A673 (cell line): ENCODE data around the gene FLRT2. TPM values are rescaled to one million over a fixed set of nuclear protein-coding genes. Genes with fewer than 3 reads are reported as not detected.

ENCODE experiments used
- BruUV-seq: library from RNA; stranded (reverse); fragments of 400-500 nt; replicated peaks from 2 replicates; lab custom pipeline; 2021; lab: Mats Ljungman, UMichigan
- CTCF ChIA-PET: fragments of 300-600 bp; sonication (Branson Sonifier 250); formaldehyde crosslinking; loops from one replicate; lab custom pipeline; 2022; ENCODE audit warnings: antibody characterized with exemption; lab: Charles Lee
- POLR2A ChIA-PET: fragments of 300-600 bp; sonication (Branson Sonifier 250); formaldehyde crosslinking; loops from one replicate; lab custom pipeline; 2022; ENCODE audit warnings: antibody characterized with exemption; ENCODE audit not compliant: low non-redundant PET; lab: Charles Lee
- DNase-seq: peaks from one replicate; pipeline ENCODE4 v3.0.0-alpha.2; 2015; ENCODE audit warnings: low spot score
- H3K27ac ChIP-seq: fragments of 200-600 bp; sonication (generic); 2 replicates; pipeline ENCODE4 v1.5.1; 2016; ENCODE audit warnings: mixed run types, low read depth, mild to moderate bottlenecking, mixed read lengths, antibody characterized with exemption, low read length; ENCODE audit not compliant: poor library complexity, severe bottlenecking
- H3K27me3 ChIP-seq: fragments of 200-600 bp; sonication (generic); replicated peaks from 2 replicates; pipeline ENCODE4 v1.6.1; 2017; ENCODE audit warnings: mixed run types, low read depth, mild to moderate bottlenecking, mixed read lengths, antibody characterized with exemption, low read length; ENCODE audit not compliant: insufficient read depth, poor library complexity
- H3K36me3 ChIP-seq: fragments of 200-600 bp; sonication (generic); 2 replicates; pipeline ENCODE4 v1.6.1; 2016; ENCODE audit warnings: mixed run types, mild to moderate bottlenecking, mixed read lengths, antibody characterized with exemption, low read length; ENCODE audit not compliant: insufficient read depth, poor library complexity, severe bottlenecking
- H3K4me1 ChIP-seq: fragments of 200-600 bp; sonication (generic); 2 replicates; pipeline ENCODE4 v1.6.1; 2017; ENCODE audit warnings: mixed run types, mild to moderate bottlenecking, mixed read lengths, antibody characterized with exemption, low read length; ENCODE audit not compliant: insufficient read depth, poor library complexity, severe bottlenecking
- H3K4me3 ChIP-seq: fragments of 200-600 bp; sonication (generic); 2 replicates; pipeline ENCODE4 v1.5.1; 2016; ENCODE audit warnings: low read depth, mixed run types, mild to moderate bottlenecking, mixed read lengths, low read length; ENCODE audit not compliant: poor library complexity, severe bottlenecking
- H3K9me3 ChIP-seq: fragments of 200-600 bp; sonication (generic); 2 replicates; pipeline ENCODE4 v1.6.1; 2016; ENCODE audit warnings: mixed run types, low read depth, mild to moderate bottlenecking, mixed read lengths, antibody characterized with exemption, low read length; ENCODE audit not compliant: poor library complexity, severe bottlenecking
- CTCF ChIP-seq: fragments of 300-800, 200-600 bp; sonication (generic); conservative IDR thresholded peaks from 2 replicates; pipeline ENCODE4 v1.5.1; 2017; ENCODE audit warnings: low read depth, mild to moderate bottlenecking, antibody characterized with exemption, low read length, moderate library complexity, mixed read lengths
- EZH2 ChIP-seq: fragments of 200-600 bp; sonication (generic); IDR thresholded peaks from 2 replicates; pipeline ENCODE4 v1.6.1; 2017; ENCODE audit warnings: borderline replicate concordance, low read depth, mild to moderate bottlenecking, mixed read lengths, antibody characterized with exemption, low read length; ENCODE audit not compliant: poor library complexity, severe bottlenecking
- intact Hi-C: fragments of 100-400 bp; cut with micrococcal nuclease; formaldehyde crosslinking; loops from one replicate; pipeline ENCODE4 v1.10.0; 2022; ENCODE audit not compliant: unreplicated experiment
- total RNA-seq: library from RNA; stranded (reverse); gene quantifications from 2 replicates; pipeline ENCODE4 v1.2.3, GENCODE V29; 2021

The FLRT2 gene
- total RNA-seq, 1 experiment from 2014 or later, result 128 TPM

- peaks cover 44% of the 10 kb centered on the region for H3K36me3 ChIP-seq
- CTCF ChIA-PET, result no interaction called here
- POLR2A ChIA-PET, result no interaction called here
- H3K4me3 ChIP-seq, result no peak overlapping the region
- no peak for DNase-seq
- H3K9me3 ChIP-seq, result no peaks in the 10 kb centered on the region
- H3K27ac ChIP-seq, result no peak overlapping the region
- intact Hi-C loops, result no loop called here
- H3K27me3 ChIP-seq, result no peaks in the 10 kb centered on the region
- no peak for TF ChIP-seq EZH2
- no peak for TF ChIP-seq CTCF
- H3K4me1 ChIP-seq, result peaks cover 16% of the 10 kb centered on the region
- BruUV-seq, result no TSS peak
These were observed 92.2 kb downstream of the FLRT2 start for GRCh38 chr14:85622106-85622505.

- Histone ChIP-seq H3K27me3 (no peaks in the 10 kb centered on the region), H3K4me1 (peaks cover 6% of the 10 kb centered on the region), H3K4me3 (no peak overlapping the region), H3K9me3 (no peaks in the 10 kb centered on the region), H3K27ac (no peak overlapping the region), H3K36me3 (peaks cover 44% of the 10 kb centered on the region)
- CTCF ChIA-PET, result no interaction called here
- DNase-seq, result no peak
- POLR2A ChIA-PET, result no interaction called here
- intact Hi-C loops, result no loop called here
- TF ChIP-seq CTCF, result no peak
- no peak for TF ChIP-seq EZH2
- no TSS peak for BruUV-seq
These were observed 93.2 kb downstream of the FLRT2 start for GRCh38 chr14:85622986-85623685.

- TF ChIP-seq CTCF (no peak), EZH2 (no peak)
- ChIA-PET POLR2A (no interaction called here), CTCF (no interaction called here)
- Histone ChIP-seq H3K27me3 (no peaks in the 10 kb centered on the region), H3K27ac (no peak overlapping the region), H3K36me3 (peaks cover 31% of the 10 kb centered on the region), H3K4me3 (no peak overlapping the region), H3K9me3 (no peaks in the 10 kb centered on the region), H3K4me1 (no peaks in the 10 kb centered on the region)
- intact Hi-C loops, result no loop called here
- no TSS peak for BruUV-seq
- no peak for DNase-seq
These were observed 96.1 kb downstream of the FLRT2 start for GRCh38 chr14:85625925-85626585.
